ENCODE measurements around the gene SPIB.
"Not testable (repeated sequence)": the region's sequence is repeated elsewhere in the genome, so short reads cannot be mapped to it uniquely, and the experiment has no call there.

SPIB gene

GRCh38 chr19:50430888-50431342 lies 12.2 kb downstream of the SPIB start:
- Histone ChIP-seq H3K4me1 (ENCODE audit: control insufficient read depth, insufficient read depth, low read length) (no peaks in the 10 kb centered on the region; the same call in 1 of the 2 replicates), H3K36me3 (ENCODE audit: control insufficient read depth, insufficient read depth, low read length) (no peaks in the 10 kb centered on the region; the same call in 1 of the 2 replicates), H3K27me3 (ENCODE audit: control insufficient read depth, insufficient read depth, low read length) (no peaks in the 10 kb centered on the region), H3K4me3 (ENCODE audit: low read length) (no peak overlapping the region; the same call in 1 of the 2 replicates), H3K27ac (ENCODE audit: low read length) (no peak overlapping the region), H3K9me3 (ENCODE audit: control insufficient read depth, insufficient read depth, low read length) (no peaks in the 10 kb centered on the region)
- no CpG with 5 or more reads among the region's 13 CpGs for WGBS (ENCODE audit: insufficient coverage, insufficient read length)
- DNase-seq (ENCODE audit: low read depth, low spot score) = no peak

- WGBS (ENCODE audit: insufficient coverage, insufficient read length) = no CpG with 5 or more reads among the region's 54 CpGs
- H3K9me3 ChIP-seq (ENCODE audit: control insufficient read depth, insufficient read depth, low read length) = no peaks in the 10 kb centered on the region
- H3K27ac ChIP-seq (ENCODE audit: low read length) = no peak overlapping the region
- DNase-seq (ENCODE audit: low read depth, low spot score) = peak; percentile 70
- no peaks in the 10 kb centered on the region; the same call in 1 of the 2 replicates for H3K4me1 ChIP-seq (ENCODE audit: control insufficient read depth, insufficient read depth, low read length)
- no peaks in the 10 kb centered on the region for H3K27me3 ChIP-seq (ENCODE audit: control insufficient read depth, insufficient read depth, low read length)
- peak overlapping the region; percentile 39; the same call in 1 of the 2 replicates for H3K4me3 ChIP-seq (ENCODE audit: low read length)
- H3K36me3 ChIP-seq (ENCODE audit: control insufficient read depth, insufficient read depth, low read length) = no peaks in the 10 kb centered on the region; the same call in 1 of the 2 replicates
Measured at GRCh38 chr19:50431343-50432220, 12.8 kb downstream of the SPIB start.

- Histone ChIP-seq H3K27me3 (ENCODE audit: control insufficient read depth, insufficient read depth, low read length) (no peaks in the 10 kb centered on the region), H3K36me3 (ENCODE audit: control insufficient read depth, insufficient read depth, low read length) (no peaks in the 10 kb centered on the region; the same call in 1 of the 2 replicates), H3K27ac (ENCODE audit: low read length) (no peak within 1 kb of the TSS), H3K4me1 (ENCODE audit: control insufficient read depth, insufficient read depth, low read length) (no peaks in the 10 kb centered on the region; the same call in 1 of the 2 replicates), H3K9me3 (ENCODE audit: control insufficient read depth, insufficient read depth, low read length) (no peaks in the 10 kb centered on the region), H3K4me3 (ENCODE audit: low read length) (peak within 1 kb of the TSS; percentile 34; the same call in 1 of the 2 replicates)
- no peak for DNase-seq (ENCODE audit: low read depth, low spot score)
- WGBS (ENCODE audit: insufficient coverage, insufficient read length) = no CpG with 5 or more reads among the region's 40 CpGs
Measured at GRCh38 chr19:50432221-50433028, 13.7 kb downstream of the SPIB start, which contains the start of gene MYBPC2. Gene MYBPC2, plus strand, starts transcription at chr19:50432892. Its CDS starts 62 bp downstream, at chr19:50432954.

GRCh38 chr19:50433201-50434180 lies 14.8 kb downstream of the SPIB start:
- H3K36me3 ChIP-seq (ENCODE audit: control insufficient read depth, insufficient read depth, low read length) = no peaks in the 10 kb centered on the region; the same call in 1 of the 2 replicates
- H3K9me3 ChIP-seq (ENCODE audit: control insufficient read depth, insufficient read depth, low read length) = no peaks in the 10 kb centered on the region
- no peak overlapping the region for H3K27ac ChIP-seq (ENCODE audit: low read length)
- no CpG with 5 or more reads among the region's 19 CpGs for WGBS (ENCODE audit: insufficient coverage, insufficient read length)
- no peak for DNase-seq (ENCODE audit: low read depth, low spot score)
- no peak overlapping the region for H3K4me3 ChIP-seq (ENCODE audit: low read length)
- no peaks in the 10 kb centered on the region; the same call in 1 of the 2 replicates for H3K4me1 ChIP-seq (ENCODE audit: control insufficient read depth, insufficient read depth, low read length)
- H3K27me3 ChIP-seq (ENCODE audit: control insufficient read depth, insufficient read depth, low read length) = no peaks in the 10 kb centered on the region

- Histone ChIP-seq H3K9me3 (ENCODE audit: control insufficient read depth, insufficient read depth, low read length) (no peaks in the 10 kb centered on the region), H3K4me1 (ENCODE audit: control insufficient read depth, insufficient read depth, low read length) (no peaks in the 10 kb centered on the region; the same call in 1 of the 2 replicates), H3K36me3 (ENCODE audit: control insufficient read depth, insufficient read depth, low read length) (no peaks in the 10 kb centered on the region; the same call in 1 of the 2 replicates), H3K27ac (ENCODE audit: low read length) (no peak overlapping the region), H3K4me3 (ENCODE audit: low read length) (no peak overlapping the region), H3K27me3 (ENCODE audit: control insufficient read depth, insufficient read depth, low read length) (no peaks in the 10 kb centered on the region)
- no CpG with 5 or more reads among the region's 12 CpGs for WGBS (ENCODE audit: insufficient coverage, insufficient read length)
- no peak for DNase-seq (ENCODE audit: low read depth, low spot score)
Measured at GRCh38 chr19:50434525-50434924, 15.8 kb downstream of the SPIB start.

GRCh38 chr19:50435221-50435620 lies 16.5 kb downstream of the SPIB start:
- H3K4me1 ChIP-seq (ENCODE audit: control insufficient read depth, insufficient read depth, low read length) = no peaks in the 10 kb centered on the region; the same call in 1 of the 2 replicates
- WGBS (ENCODE audit: insufficient coverage, insufficient read length) = no CpG with 5 or more reads among the region's 17 CpGs
- H3K9me3 ChIP-seq (ENCODE audit: control insufficient read depth, insufficient read depth, low read length) = no peaks in the 10 kb centered on the region
- no peaks in the 10 kb centered on the region; the same call in 1 of the 2 replicates for H3K36me3 ChIP-seq (ENCODE audit: control insufficient read depth, insufficient read depth, low read length)
- no peak overlapping the region for H3K4me3 ChIP-seq (ENCODE audit: low read length)
- no peak overlapping the region for H3K27ac ChIP-seq (ENCODE audit: low read length)
- no peak for DNase-seq (ENCODE audit: low read depth, low spot score)
- no peaks in the 10 kb centered on the region for H3K27me3 ChIP-seq (ENCODE audit: control insufficient read depth, insufficient read depth, low read length)

GRCh38 chr19:50435627-50436026 lies 16.9 kb downstream of the SPIB start:
- no CpG with 5 or more reads among the region's 12 CpGs for WGBS (ENCODE audit: insufficient coverage, insufficient read length)
- Histone ChIP-seq H3K9me3 (ENCODE audit: control insufficient read depth, insufficient read depth, low read length) (no peaks in the 10 kb centered on the region), H3K36me3 (ENCODE audit: control insufficient read depth, insufficient read depth, low read length) (no peaks in the 10 kb centered on the region; the same call in 1 of the 2 replicates), H3K27me3 (ENCODE audit: control insufficient read depth, insufficient read depth, low read length) (no peaks in the 10 kb centered on the region), H3K4me1 (ENCODE audit: control insufficient read depth, insufficient read depth, low read length) (no peaks in the 10 kb centered on the region; the same call in 1 of the 2 replicates), H3K27ac (ENCODE audit: low read length) (no peak overlapping the region), H3K4me3 (ENCODE audit: low read length) (no peak overlapping the region)
- no peak for DNase-seq (ENCODE audit: low read depth, low spot score)

GRCh38 chr19:50437862-50438449 lies 19.2 kb downstream of the SPIB start:
- Histone ChIP-seq H3K4me3 (ENCODE audit: low read length) (no peak overlapping the region), H3K27me3 (ENCODE audit: control insufficient read depth, insufficient read depth, low read length) (no peaks in the 10 kb centered on the region), H3K36me3 (ENCODE audit: control insufficient read depth, insufficient read depth, low read length) (no peaks in the 10 kb centered on the region; the same call in 1 of the 2 replicates), H3K27ac (ENCODE audit: low read length) (no peak overlapping the region), H3K9me3 (ENCODE audit: control insufficient read depth, insufficient read depth, low read length) (no peaks in the 10 kb centered on the region), H3K4me1 (ENCODE audit: control insufficient read depth, insufficient read depth, low read length) (no peaks in the 10 kb centered on the region)
- 100% methylated on average over 1 of the region's 5 CpGs for WGBS (ENCODE audit: insufficient coverage, insufficient read length)
- no peak for DNase-seq (ENCODE audit: low read depth, low spot score)

- not testable (repeated sequence) for H3K4me1 ChIP-seq (ENCODE audit: control insufficient read depth, insufficient read depth, low read length); H3K4me3 ChIP-seq (ENCODE audit: low read length); H3K9me3 ChIP-seq (ENCODE audit: control insufficient read depth, insufficient read depth, low read length); DNase-seq (ENCODE audit: low read depth, low spot score); H3K27ac ChIP-seq (ENCODE audit: low read length); H3K27me3 ChIP-seq (ENCODE audit: control insufficient read depth, insufficient read depth, low read length); H3K36me3 ChIP-seq (ENCODE audit: control insufficient read depth, insufficient read depth, low read length)
- 100% methylated on average over 1 of the region's 2 CpGs for WGBS (ENCODE audit: insufficient coverage, insufficient read length)
Measured at GRCh38 chr19:50439130-50439529, 20.4 kb downstream of the SPIB start.
